Thyroid gland (tissue), 4 donors: Measurements from ENCODE around the gene EMC6.

Experiments
- CTCF ChIP-seq, 6 experiments: fragments of 200-600 bp in 3 of 6; fragments of 450-650 bp in 3 of 6; sonication (generic) in 3 of 6; IDR thresholded peaks; one replicate each; pipeline ENCODE4 v1.5.1; 2016 to 2019; ENCODE audit warnings: antibody characterized with exemption in 6 of 6, mild to moderate bottlenecking in 2 of 6, inconsistent platforms in 1 of 6, moderate library complexity in 1 of 6
- POLR2A ChIP-seq, 2 donors: fragments of 450-650 bp; IDR thresholded peaks; one replicate each; pipeline ENCODE4 v1.6.1; 2017; ENCODE audit warnings: antibody characterized with exemption in 2 of 2, mild to moderate bottlenecking in 2 of 2, moderate library complexity in 1 of 2

- TF ChIP-seq CTCF (IDR thresholded peaks at IDR 0.05), result no peak
- no peak for TF ChIP-seq POLR2A (IDR thresholded peaks at IDR 0.05)
Measured at GRCh38 chr17:3678095-3678820, 9.6 kb downstream of the EMC6 start.
